IMR-90 (cell line): Measurements from ENCODE around the gene MTHFD2. TPM values are rescaled to one million over a fixed set of nuclear protein-coding genes. Genes with fewer than 3 reads are reported as not detected.

Experiments
- ATAC-seq: fragments of 200-7000 bp; cut with Tn5 transposase; 2 replicates; pipeline ENCODE4 v1.9.1; 2020; ENCODE audit warnings: low read depth, mild to moderate bottlenecking, moderate library complexity
- BruUV-seq: library from RNA; stranded (reverse); fragments of 400-500 nt; replicated peaks from 2 replicates; lab custom pipeline; 2021; lab: Mats Ljungman, UMichigan
- CTCF ChIA-PET: fragments of 300-600 bp; formaldehyde crosslinking; extraction: SDS; loops from one replicate; lab custom pipeline; 2021; ENCODE audit warnings: antibody characterized with exemption; lab: Yijun Ruan, JAX
- POLR2A ChIA-PET: fragments of 300-600 bp; sonication (Branson Sonifier 250); formaldehyde crosslinking; loops from one replicate; lab custom pipeline; 2022; ENCODE audit warnings: antibody characterized with exemption; ENCODE audit not compliant: unreplicated experiment; lab: Charles Lee
- DNase-seq: peaks from one replicate; pipeline ENCODE4 v3.0.0; 2013
- H2AFZ ChIP-seq: replicated peaks from 2 replicates; pipeline ENCODE3; 2013; ENCODE audit warnings: low read length, mild to moderate bottlenecking; ENCODE audit not compliant: poor library complexity
- H2AK5ac ChIP-seq: 2 replicates; pipeline ENCODE4 v1.6.1; 2013; ENCODE audit warnings: low read depth, low read length, inconsistent platforms
- H2AK9ac ChIP-seq: replicated peaks from 2 replicates; pipeline ENCODE3; 2013; ENCODE audit warnings: mild to moderate bottlenecking, low read depth, low read length, moderate library complexity; ENCODE audit not compliant: poor library complexity
- H2BK120ac ChIP-seq: 2 replicates; pipeline ENCODE4 v1.6.1; 2013; ENCODE audit warnings: low read depth, low read length, inconsistent platforms
- H2BK15ac ChIP-seq: 3 replicates; pipeline ENCODE4 v1.6.1; 2013; ENCODE audit warnings: low read depth, low read length, inconsistent platforms
- H2BK20ac ChIP-seq: 2 replicates; pipeline ENCODE4 v1.6.1; 2013; ENCODE audit warnings: low read depth, mild to moderate bottlenecking, inconsistent platforms, low read length, moderate library complexity
- H2BK5ac ChIP-seq: 2 replicates; pipeline ENCODE4 v1.6.1; 2013; ENCODE audit warnings: mild to moderate bottlenecking, low read depth, low read length, inconsistent platforms; ENCODE audit not compliant: poor library complexity, severe bottlenecking
- H3K14ac ChIP-seq: replicated peaks from 2 replicates; pipeline ENCODE4 v1.6.1; 2013; ENCODE audit warnings: low read depth, low read length, inconsistent platforms
- H3K18ac ChIP-seq: 2 replicates; pipeline ENCODE4 v1.6.1; 2013; ENCODE audit warnings: low read depth, low read length, control low read depth
- H3K23ac ChIP-seq: 2 replicates; pipeline ENCODE4 v1.6.1; 2013; ENCODE audit warnings: low read depth, low read length, inconsistent platforms
- H3K27ac ChIP-seq: 2 replicates; pipeline ENCODE4 v1.5.1; 2013; ENCODE audit warnings: mild to moderate bottlenecking, control low read depth, low read length; ENCODE audit not compliant: insufficient read depth
- H3K27me3 ChIP-seq: 2 replicates; pipeline ENCODE4 v1.6.1; 2013; ENCODE audit warnings: low read length; ENCODE audit not compliant: control insufficient read depth, insufficient read depth
- H3K36me3 ChIP-seq: 2 replicates; pipeline ENCODE4 v1.6.1; 2013; ENCODE audit warnings: low read length, mixed read lengths; ENCODE audit not compliant: control insufficient read depth, insufficient read depth
- H3K4ac ChIP-seq: 2 replicates; pipeline ENCODE4 v1.6.1; 2013; ENCODE audit warnings: low read depth, low read length, inconsistent platforms
- H3K4me1 ChIP-seq: 2 replicates; pipeline ENCODE4 v1.6.1; 2013; ENCODE audit warnings: low read length, mixed read lengths; ENCODE audit not compliant: control insufficient read depth, insufficient read depth
- H3K4me2 ChIP-seq: 2 replicates; pipeline ENCODE4 v1.6.1; 2013; ENCODE audit warnings: low read depth, mild to moderate bottlenecking, control low read depth, low read length, moderate library complexity
- H3K4me3 ChIP-seq: 2 replicates; pipeline ENCODE4 v1.5.1; 2013; ENCODE audit warnings: low read depth, mild to moderate bottlenecking, control low read depth, low read length, moderate library complexity; ENCODE audit not compliant: insufficient read depth
- H3K56ac ChIP-seq: 2 replicates; pipeline ENCODE4 v1.6.1; 2013; ENCODE audit warnings: low read length, inconsistent platforms; ENCODE audit not compliant: insufficient read depth; ENCODE audit errors: extremely low read depth
- H3K79me1 ChIP-seq, 2 experiments: 2 replicates each; pipeline ENCODE4 v1.6.1; 2013; ENCODE audit warnings: low read length in 2 of 2, inconsistent platforms in 1 of 2, low read depth in 1 of 2
- H3K9ac ChIP-seq: 2 replicates; pipeline ENCODE4 v1.6.1; 2013; ENCODE audit warnings: low read depth, low read length, control low read depth
- H3K9me1 ChIP-seq: 2 replicates; pipeline ENCODE4 v1.6.1; 2013; ENCODE audit warnings: low read length, inconsistent platforms; ENCODE audit not compliant: insufficient read depth
- H3K9me3 ChIP-seq: 2 replicates; pipeline ENCODE4 v1.6.1; 2013; ENCODE audit warnings: low read length; ENCODE audit not compliant: control insufficient read depth, insufficient read depth
- H4K20me1 ChIP-seq: 2 replicates; pipeline ENCODE4 v1.6.1; 2013; ENCODE audit warnings: low read length, inconsistent platforms; ENCODE audit not compliant: insufficient read depth
- H4K5ac ChIP-seq: 2 replicates; pipeline ENCODE4 v1.6.1; 2013; ENCODE audit warnings: mild to moderate bottlenecking, low read depth, low read length, control low read depth
- H4K8ac ChIP-seq, 2 experiments: 2 replicates each; pipeline ENCODE4 v1.6.1; 2013; ENCODE audit warnings: low read depth in 2 of 2, low read length in 2 of 2, control low read depth in 1 of 2, inconsistent platforms in 1 of 2
- H4K91ac ChIP-seq: 2 replicates; pipeline ENCODE4 v1.6.1; 2013; ENCODE audit warnings: low read depth, low read length, inconsistent platforms; ENCODE audit not compliant: insufficient read depth
- BHLHE40 ChIP-seq: fragments of 150-350 bp; IDR thresholded peaks from 2 replicates; pipeline ENCODE4 v1.6.1; 2016; ENCODE audit warnings: mild to moderate bottlenecking, low read depth, low read length
- MAFK ChIP-seq: IDR thresholded peaks from 2 replicates; pipeline ENCODE4 v1.6.1; 2012; ENCODE audit warnings: low read depth, low read length, improper control_type of control experiment
- MAZ ChIP-seq: IDR thresholded peaks from 2 replicates; pipeline ENCODE4 v1.6.1; 2012; ENCODE audit warnings: low read depth, mild to moderate bottlenecking, low read length, improper control_type of control experiment, moderate library complexity, borderline replicate concordance
- MXI1 ChIP-seq: IDR thresholded peaks from 2 replicates; pipeline ENCODE4 v1.6.1; 2012; ENCODE audit warnings: low read depth, mild to moderate bottlenecking, low read length, moderate library complexity, borderline replicate concordance
- POLR2A ChIP-seq: IDR thresholded peaks from 2 replicates; pipeline ENCODE4 v1.6.1; 2012; ENCODE audit warnings: mild to moderate bottlenecking, low read depth, low read length
- RAD21 ChIP-seq: IDR thresholded peaks from 2 replicates; pipeline ENCODE4 v1.6.1; 2012; ENCODE audit warnings: low read length, improper control_type of control experiment
- RCOR1 ChIP-seq: IDR thresholded peaks from 2 replicates; pipeline ENCODE4 v1.6.1; 2012; ENCODE audit warnings: mild to moderate bottlenecking, low read length, improper control_type of control experiment; ENCODE audit not compliant: insufficient replicate concordance
- SMC3 ChIP-seq: fragments of 150-350 bp; IDR thresholded peaks from 2 replicates; pipeline ENCODE4 v1.6.1; 2016; ENCODE audit warnings: low read depth, mild to moderate bottlenecking, antibody characterized with exemption, low read length, moderate library complexity
- WGBS, 2 experiments: methylation state at CpG; one replicate each; pipeline versions ENCODE4 v1.1.5 to v1.1.7; 2013; ENCODE audit warnings: missing lambda C conversion rate in 2 of 2; ENCODE audit not compliant: insufficient read length in 1 of 2; ENCODE audit errors: extremely low coverage in 2 of 2; 5-methylcytosine and 5-hydroxymethylcytosine counted together
- dilution Hi-C: fragments of 300-500 bp; cut with HindIII; formaldehyde crosslinking; loops from one replicate; pipeline ENCODE4 v1.14.3; 2018; ENCODE audit warnings: low sequenced_read_pairs; ENCODE audit not compliant: unreplicated experiment
- in situ Hi-C: fragments of 300-500 bp; cut with MboI; formaldehyde crosslinking; loops from 3 replicates; pipeline ENCODE4 v1.14.3; 2019; ENCODE audit warnings: low sequenced_read_pairs, inconsistent platforms, mixed read lengths
- intact Hi-C: fragments of 100-400 bp; cut with micrococcal nuclease; formaldehyde crosslinking; loops from 2 replicates; pipeline ENCODE4 v1.10.0; 2022
- polyA plus RNA-seq, 3 experiments: library from polyadenylated mRNA; depleted of rRNA; stranded (reverse); fragments of >200 nt; gene quantifications; 2 replicates each; pipeline ENCODE4 v1.2.3, GENCODE V29; 2012; ENCODE audit warnings: low replicate concordance in 1 of 3
- total RNA-seq: library from RNA; depleted of rRNA; stranded (reverse); fragments of >200 nt; gene quantifications from 2 replicates; pipeline ENCODE4 v1.2.3, GENCODE V29; 2012
- TF ChIP-seq, protein P1 (sequence below): fragments of 150-350 bp; IDR thresholded peaks from 2 replicates; pipeline ENCODE4 v1.6.1; 2016; ENCODE audit warnings: low read depth, mild to moderate bottlenecking, low read length, moderate library complexity, borderline replicate concordance
- TF ChIP-seq, protein P2 (sequence below): fragments of 150-350 bp; IDR thresholded peaks from 2 replicates; pipeline ENCODE4 v1.6.1; 2017; ENCODE audit warnings: mild to moderate bottlenecking, antibody characterized with exemption, low read length, low read depth

Gene MTHFD2
- total and polyA plus RNA-seq, 2 of the 4 experiments (the other 2 are of a cell fraction): 66.8 to 122 TPM

DNA sequence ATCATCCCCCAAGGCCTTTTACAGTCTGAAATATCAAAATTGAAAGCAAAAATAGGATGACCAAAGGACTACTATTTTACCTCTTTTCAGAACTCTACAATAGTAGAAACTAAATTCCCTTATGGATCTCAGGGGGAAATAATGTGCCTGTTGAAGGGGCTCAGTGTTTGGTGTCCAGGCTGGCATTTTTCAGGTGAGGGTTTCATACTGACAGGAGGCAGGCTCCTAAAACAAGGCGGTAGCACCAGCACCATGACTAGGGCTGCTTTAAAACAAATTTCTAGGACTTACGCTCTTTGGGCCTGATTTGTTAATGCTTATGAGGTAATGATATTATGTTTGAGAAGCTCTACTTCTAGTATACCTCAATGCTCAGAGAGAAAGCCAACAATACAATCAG lies 45.5 kb upstream of the MTHFD2 start:
- Histone ChIP-seq H3K4ac (no peak overlapping the region), H3K4me2 (no peak overlapping the region), H3K4me3 (no peak overlapping the region), H2AK5ac (no peak overlapping the region), H3K36me3 (peaks cover 18% of the 10 kb centered on the region), H2AFZ (no peak overlapping the region), H3K79me1 (peaks cover 4 to 28% of the 10 kb centered on the region in 2 experiments; a peak in 3 of 4 replicates), H3K9me3 (no peaks in the 10 kb centered on the region), H2BK120ac (no peak overlapping the region), H3K9me1 (peaks cover 8% of the 10 kb centered on the region), H4K5ac (no peak overlapping the region), H3K18ac (no peak overlapping the region), H3K14ac (no peak overlapping the region), H2BK15ac (no peak overlapping the region), H4K91ac (no peak overlapping the region), H3K23ac (no peak overlapping the region), H3K56ac (no peak overlapping the region), H3K9ac (no peak overlapping the region), H3K27ac (no peak overlapping the region), H2BK5ac (no peak overlapping the region), H4K20me1 (no peaks in the 10 kb centered on the region), H4K8ac (no peak overlapping the region), H3K4me1 (peaks cover 4% of the 10 kb centered on the region; the same call in 1 of the 2 replicates), H2AK9ac (no peak overlapping the region), H3K27me3 (no peaks in the 10 kb centered on the region), H2BK20ac (no peak overlapping the region)
- POLR2A ChIA-PET: no interaction called here
- DNase-seq: no peak
- CTCF ChIA-PET: interaction anchor here (0.7 to 1.0 kb wide), 2 partner anchors 204 to 329 kb away, joined by 3 to 4 read pairs; no protein-coding TSS in a partner anchor
- dilution Hi-C loops (no loop called here), intact Hi-C loops (no loop called here), in situ Hi-C loops (no loop called here)
- no CpG with 5 or more reads among the region's 2 CpGs for WGBS, 2 experiments
- no peak for ATAC-seq
- no TSS peak for BruUV-seq
- TF ChIP-seq RAD21 (no peak), RCOR1 (no peak), BHLHE40 (no peak), MXI1 (no peak), MAFK (no peak), SMC3 (no peak), POLR2A (no peak), MAZ (no peak)
- TF ChIP-seq, protein P1, sequence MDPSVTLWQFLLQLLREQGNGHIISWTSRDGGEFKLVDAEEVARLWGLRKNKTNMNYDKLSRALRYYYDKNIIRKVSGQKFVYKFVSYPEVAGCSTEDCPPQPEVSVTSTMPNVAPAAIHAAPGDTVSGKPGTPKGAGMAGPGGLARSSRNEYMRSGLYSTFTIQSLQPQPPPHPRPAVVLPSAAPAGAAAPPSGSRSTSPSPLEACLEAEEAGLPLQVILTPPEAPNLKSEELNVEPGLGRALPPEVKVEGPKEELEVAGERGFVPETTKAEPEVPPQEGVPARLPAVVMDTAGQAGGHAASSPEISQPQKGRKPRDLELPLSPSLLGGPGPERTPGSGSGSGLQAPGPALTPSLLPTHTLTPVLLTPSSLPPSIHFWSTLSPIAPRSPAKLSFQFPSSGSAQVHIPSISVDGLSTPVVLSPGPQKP: no peak
- TF ChIP-seq, protein P2, sequence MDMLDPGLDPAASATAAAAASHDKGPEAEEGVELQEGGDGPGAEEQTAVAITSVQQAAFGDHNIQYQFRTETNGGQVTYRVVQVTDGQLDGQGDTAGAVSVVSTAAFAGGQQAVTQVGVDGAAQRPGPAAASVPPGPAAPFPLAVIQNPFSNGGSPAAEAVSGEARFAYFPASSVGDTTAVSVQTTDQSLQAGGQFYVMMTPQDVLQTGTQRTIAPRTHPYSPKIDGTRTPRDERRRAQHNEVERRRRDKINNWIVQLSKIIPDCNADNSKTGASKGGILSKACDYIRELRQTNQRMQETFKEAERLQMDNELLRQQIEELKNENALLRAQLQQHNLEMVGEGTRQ: no peak
